Small intestine (tissue), 7 donors: Measurements from ENCODE around the gene ZNF385A. TPM values are rescaled to one million over a fixed set of nuclear protein-coding genes. Genes with fewer than 3 reads are reported as not detected.
A peak's percentile ranks its signal among the peaks of the same experiment; 100 is the strongest.

Experiments used
- DNase-seq, 2 donors: peaks; one replicate each; pipeline versions ENCODE4 v3.0.0 to v3.0.0-alpha.2; 2013
- FAIRE-seq: peaks from 2 replicates; lab custom pipeline; 2012; peaks lifted over from hg19 to GRCh38; lab: Jason Lieb, UNC
- H3K27ac ChIP-seq, 3 donors: one replicate each; pipeline ENCODE4 v1.5.1; 2013; ENCODE audit warnings: low read length in 2 of 3, mild to moderate bottlenecking in 2 of 3, control low read depth in 1 of 3, inconsistent platforms in 1 of 3, low read depth in 1 of 3, moderate library complexity in 1 of 3
- H3K27me3 ChIP-seq, 3 donors: one replicate each; pipeline ENCODE4 v1.6.1; 2013; ENCODE audit warnings: low read length in 3 of 3, inconsistent platforms in 1 of 3; ENCODE audit not compliant: control insufficient read depth in 3 of 3, insufficient read depth in 3 of 3
- H3K36me3 ChIP-seq, 3 donors: one replicate each; pipeline ENCODE4 v1.6.1; 2013; ENCODE audit warnings: low read length in 3 of 3, inconsistent platforms in 1 of 3, low read depth in 1 of 3, mild to moderate bottlenecking in 1 of 3, moderate library complexity in 1 of 3; ENCODE audit not compliant: control insufficient read depth in 3 of 3, insufficient read depth in 2 of 3
- H3K4me1 ChIP-seq, 3 donors: one replicate each; pipeline ENCODE4 v1.6.1; 2013; ENCODE audit warnings: low read length in 2 of 3, inconsistent platforms in 1 of 3, low read depth in 1 of 3, mild to moderate bottlenecking in 1 of 3, moderate library complexity in 1 of 3; ENCODE audit not compliant: control insufficient read depth in 3 of 3, insufficient read depth in 2 of 3
- H3K4me3 ChIP-seq, 3 donors: one replicate each; pipeline ENCODE4 v1.5.1; 2013; ENCODE audit warnings: low read length in 3 of 3, control low read depth in 1 of 3, inconsistent platforms in 1 of 3, low read depth in 1 of 3, mild to moderate bottlenecking in 1 of 3, moderate library complexity in 1 of 3
- H3K9me3 ChIP-seq, 2 donors: one replicate each; pipeline ENCODE4 v1.6.1; 2013; ENCODE audit warnings: low read depth in 1 of 2, low read length in 1 of 2; ENCODE audit not compliant: control insufficient read depth in 2 of 2, insufficient read depth in 1 of 2
- WGBS, 3 donors: extraction: QIAGEN DNeasy Blood & Tissue Kit; methylation state at CpG; one replicate each; pipeline ENCODE4 v1.1.7; 2013; 5-methylcytosine and 5-hydroxymethylcytosine counted together
- polyA plus RNA-seq, 4 donors: library from polyadenylated mRNA; stranded (reverse) in 3 of 4; unstranded in 1 of 4; fragments of 200-250 nt in 3 of 4; fragments of 120-200 nt in 1 of 4; gene quantifications; one replicate each; pipeline versions ENCODE4 v1.2.1 to v1.2.3, GENCODE V29; 2013
- donor health status: healthy with polysubstance abuse.
- donor health status: control.
- donor health status: control.
- donor health status: Bipolar disorder and iron deficiency.
- donor health status: healthy.

ZNF385A gene
- polyA plus RNA-seq, 4 donors: 0.45 to 9.7 (median 5.9) TPM

GRCh38 chr12:54426690-54427089 lies 42.2 kb upstream of the ZNF385A start:
- peaks cover 0 to 33% (median 0%) of the 10 kb centered on the region in 3 donors for H3K27me3 ChIP-seq
- H3K36me3 ChIP-seq: no peaks in the 10 kb centered on the region
- H3K9me3 ChIP-seq: no peaks in the 10 kb centered on the region
- peaks cover 0 to 15% (median 8%) of the 10 kb centered on the region in 3 donors for H3K4me1 ChIP-seq
- DNase-seq (no peak), FAIRE-seq (no peak)
- H3K4me3 ChIP-seq: no peak overlapping the region
- peak overlapping the region in 1 of 3 donors; percentile 22 for H3K27ac ChIP-seq
- 78 to 89% (median 84%) methylated on average over 3 of the region's 3 CpGs for WGBS, 3 donors

- FAIRE-seq (no peak), DNase-seq (no peak)
- 16 to 35% (median 34%) methylated on average over 2 of the region's 2 CpGs for WGBS, 3 donors
- peaks cover 0 to 42% (median 2%) of the 10 kb centered on the region in 3 donors for H3K27me3 ChIP-seq
- no peaks in the 10 kb centered on the region for H3K36me3 ChIP-seq
- H3K4me3 ChIP-seq: no peak overlapping the region
- no peaks in the 10 kb centered on the region for H3K9me3 ChIP-seq
- no peak overlapping the region for H3K27ac ChIP-seq
- peaks cover 0 to 14% (median 7%) of the 10 kb centered on the region in 3 donors for H3K4me1 ChIP-seq
Observed at GRCh38 chr12:54425702-54426101, 41.2 kb upstream of the ZNF385A start.

- DNase-seq (no peak), FAIRE-seq (no peak)
- Histone ChIP-seq H3K4me3 (no peak overlapping the region), H3K27ac (no peak overlapping the region), H3K27me3 (peaks cover 0 to 55% (median 2%) of the 10 kb centered on the region in 3 donors), H3K9me3 (no peaks in the 10 kb centered on the region), H3K4me1 (peaks cover 0 to 15% (median 3%) of the 10 kb centered on the region in 3 donors), H3K36me3 (no peaks in the 10 kb centered on the region)
- WGBS, 3 donors: 56 to 66% (median 62%) methylated on average over 3 of the region's 3 CpGs
Observed at GRCh38 chr12:54424224-54424623, 39.7 kb upstream of the ZNF385A start.

- peaks cover 0 to 13% (median 0%) of the 10 kb centered on the region in 3 donors for H3K4me1 ChIP-seq
- no peaks in the 10 kb centered on the region for H3K36me3 ChIP-seq
- no peak overlapping the region for H3K27ac ChIP-seq
- FAIRE-seq: no peak
- 30 to 68% (median 36%) methylated on average over 5 of the region's 5 CpGs for WGBS, 3 donors
- peaks cover 0 to 60% (median 2%) of the 10 kb centered on the region in 3 donors for H3K27me3 ChIP-seq
- no peak overlapping the region for H3K4me3 ChIP-seq
- DNase-seq: no peak
- H3K9me3 ChIP-seq: no peaks in the 10 kb centered on the region
Observed at GRCh38 chr12:54423816-54424150, 39.2 kb upstream of the ZNF385A start.

- H3K4me3 ChIP-seq: no peak overlapping the region
- peaks cover 0 to 8% (median 0%) of the 10 kb centered on the region in 3 donors for H3K4me1 ChIP-seq
- H3K27ac ChIP-seq: peak overlapping the region in 1 of 3 donors; percentile 86
- WGBS, 3 donors: 43 to 66% (median 52%) methylated on average over 2 of the region's 2 CpGs
- FAIRE-seq (no peak), DNase-seq (no peak)
- no peaks in the 10 kb centered on the region for H3K9me3 ChIP-seq
- H3K27me3 ChIP-seq: peaks cover 0 to 74% (median 2%) of the 10 kb centered on the region in 3 donors
- no peaks in the 10 kb centered on the region for H3K36me3 ChIP-seq
Observed at GRCh38 chr12:54421879-54422250, 37.3 kb upstream of the ZNF385A start.

- Histone ChIP-seq H3K27ac (peak overlapping the region in 1 of 3 donors; percentile 86), H3K4me1 (peaks cover 0 to 8% (median 0%) of the 10 kb centered on the region in 3 donors)
- no peak for DNase-seq
Observed at GRCh38 chr12:54421175-54421878, 36.8 kb upstream of the ZNF385A start.

GRCh38 chr12:54420766-54421144 lies 36.2 kb upstream of the ZNF385A start:
- Histone ChIP-seq H3K4me1 (peaks cover 0 to 8% (median 0%) of the 10 kb centered on the region in 3 donors), H3K27ac (peak overlapping the region in 1 of 3 donors; percentile 86)

More at GRCh38 chr12:54421175-54421878, 36.8 kb upstream of the ZNF385A start:
- FAIRE-seq: no peak
- Histone ChIP-seq H3K36me3 (no peaks in the 10 kb centered on the region), H3K4me3 (no peak overlapping the region), H3K27me3 (peaks cover 0 to 77% (median 2%) of the 10 kb centered on the region in 3 donors), H3K9me3 (no peaks in the 10 kb centered on the region)
- WGBS, 3 donors: 55 to 74% (median 69%) methylated on average over 3 to 4 of the region's 4 CpGs

GRCh38 chr12:54419088-54419887 lies 34.8 kb upstream of the ZNF385A start, which contains the start of gene ITGA5:
Gene ITGA5, minus strand, starts transcription at chr12:54419266. Its CDS starts 68 bp downstream, at chr12:54419198.
- Histone ChIP-seq H3K4me3 (peak within 1 kb of the TSS; percentile 34 to 93 (median 63)), H3K36me3 (no peaks in the 10 kb centered on the region), H3K4me1 (peaks cover 0 to 8% (median 0%) of the 10 kb centered on the region in 3 donors), H3K9me3 (no peaks in the 10 kb centered on the region), H3K27ac (peak within 1 kb of the TSS in 2 of 3 donors; percentile 65 to 86), H3K27me3 (peaks cover 0 to 73% (median 2%) of the 10 kb centered on the region in 3 donors)
- WGBS, 3 donors: 4 to 6% (median 5%) methylated on average over 42 to 46 of the region's 46 CpGs
- FAIRE-seq (no peak), DNase-seq (peak in 1 of 2 donors; percentile 49)

More at GRCh38 chr12:54420766-54421144, 36.2 kb upstream of the ZNF385A start:
- Histone ChIP-seq H3K4me3 (no peak overlapping the region), H3K9me3 (no peaks in the 10 kb centered on the region), H3K36me3 (no peaks in the 10 kb centered on the region), H3K27me3 (peaks cover 0 to 75% (median 2%) of the 10 kb centered on the region in 3 donors)
- no peak for DNase-seq
- 61 to 78% (median 73%) methylated on average over 2 of the region's 2 CpGs for WGBS, 3 donors
- FAIRE-seq: no peak
